Measurements from ENCODE around the gene AGER. TPM values are rescaled to one million over a fixed set of nuclear protein-coding genes. Genes with fewer than 3 reads are reported as not detected.
"Not testable (repeated sequence)": the region's sequence is repeated elsewhere in the genome, so short reads cannot be mapped to it uniquely, and the experiment has no call there.

AGER gene
- total and polyA plus RNA-seq, 9 donors: 3.7 to 17.1 (median 10.1) TPM

GRCh38 chr6:32192608-32193039, 8.6 kb upstream of the AGER start, which contains the start of gene GPSM3:
Gene GPSM3 (minus strand): TSS chr6:32192643. CDS start chr6:32192513, 130 bp downstream.
- Histone ChIP-seq H3K4me3 (ENCODE audit: low read length) (peak within 1 kb of the TSS; percentile 34), H3K9me3 (replicated peaks; ENCODE audit: control insufficient read depth, low read depth, low read length) (no peaks in the 10 kb centered on the region), H3K27ac (ENCODE audit: low read length) (peak within 1 kb of the TSS; percentile 84), H3K27me3 (ENCODE audit: control insufficient read depth, insufficient read depth, low read length) (no peaks in the 10 kb centered on the region), H3K36me3 (ENCODE audit: control insufficient read depth, insufficient read depth, low read length) (peaks cover 5% of the 10 kb centered on the region), H3K4me1 (ENCODE audit: control insufficient read depth, insufficient read depth, low read length) (peaks cover 63% of the 10 kb centered on the region)
- DNase-seq: peak; percentile 58
- WGBS (ENCODE audit: insufficient coverage): no CpG with 5 or more reads among the region's 5 CpGs

- no peaks in the 10 kb centered on the region for H3K9me3 ChIP-seq (replicated peaks; ENCODE audit: control insufficient read depth, low read depth, low read length)
- peaks cover 12% of the 10 kb centered on the region for H3K36me3 ChIP-seq (ENCODE audit: control insufficient read depth, insufficient read depth, low read length)
- peak overlapping the region; percentile 84 for H3K27ac ChIP-seq (ENCODE audit: low read length)
- 79% methylated on average over 12 of the region's 15 CpGs for WGBS (ENCODE audit: insufficient coverage)
- no peaks in the 10 kb centered on the region for H3K27me3 ChIP-seq (ENCODE audit: control insufficient read depth, insufficient read depth, low read length)
- DNase-seq: peak; percentile 22
- peak overlapping the region; percentile 34 for H3K4me3 ChIP-seq (ENCODE audit: low read length)
- H3K4me1 ChIP-seq (ENCODE audit: control insufficient read depth, insufficient read depth, low read length): peaks cover 64% of the 10 kb centered on the region
Measured at GRCh38 chr6:32191696-32192607, 7.9 kb upstream of the AGER start.

GRCh38 chr6:32190911-32191677, 7.0 kb upstream of the AGER start:
- DNase-seq: peak; percentile 39
- Histone ChIP-seq H3K9me3 (replicated peaks; ENCODE audit: control insufficient read depth, low read depth, low read length) (no peaks in the 10 kb centered on the region), H3K27ac (ENCODE audit: low read length) (peak overlapping the region; percentile 96), H3K4me1 (ENCODE audit: control insufficient read depth, insufficient read depth, low read length) (peaks cover 63% of the 10 kb centered on the region), H3K4me3 (ENCODE audit: low read length) (no peak overlapping the region), H3K36me3 (ENCODE audit: control insufficient read depth, insufficient read depth, low read length) (peaks cover 21% of the 10 kb centered on the region), H3K27me3 (ENCODE audit: control insufficient read depth, insufficient read depth, low read length) (no peaks in the 10 kb centered on the region)
- WGBS (ENCODE audit: insufficient coverage): 88% methylated on average over 4 of the region's 8 CpGs

- Histone ChIP-seq H3K27me3 (ENCODE audit: control insufficient read depth, insufficient read depth, low read length) (no peaks in the 10 kb centered on the region), H3K4me3 (ENCODE audit: low read length) (peak within 1 kb of the TSS; percentile 80), H3K4me1 (ENCODE audit: control insufficient read depth, insufficient read depth, low read length) (peaks cover 67% of the 10 kb centered on the region), H3K9me3 (replicated peaks; ENCODE audit: control insufficient read depth, low read depth, low read length) (no peaks in the 10 kb centered on the region), H3K36me3 (ENCODE audit: control insufficient read depth, insufficient read depth, low read length) (peaks cover 23% of the 10 kb centered on the region), H3K27ac (ENCODE audit: low read length) (peak within 1 kb of the TSS; percentile 96)
- peak; percentile 98 for DNase-seq
- 1% methylated on average over 8 of the region's 23 CpGs for WGBS (ENCODE audit: insufficient coverage)
Measured at GRCh38 chr6:32190054-32190851, 6.2 kb upstream of the AGER start, which contains the start of gene PBX2. Gene PBX2 (minus strand): TSS chr6:32190202. CDS start chr6:32189915, 287 bp downstream.

GRCh38 chr6:32189742-32190053, 5.6 kb upstream of the AGER start:
- peaks cover 61% of the 10 kb centered on the region for H3K4me1 ChIP-seq (ENCODE audit: control insufficient read depth, insufficient read depth, low read length)
- no peaks in the 10 kb centered on the region for H3K27me3 ChIP-seq (ENCODE audit: control insufficient read depth, insufficient read depth, low read length)
- H3K27ac ChIP-seq (ENCODE audit: low read length): peak overlapping the region; percentile 96
- no peak for DNase-seq
- H3K4me3 ChIP-seq (ENCODE audit: low read length): peak overlapping the region; percentile 80
- peaks cover 23% of the 10 kb centered on the region for H3K36me3 ChIP-seq (ENCODE audit: control insufficient read depth, insufficient read depth, low read length)
- no peaks in the 10 kb centered on the region for H3K9me3 ChIP-seq (replicated peaks; ENCODE audit: control insufficient read depth, low read depth, low read length)
- WGBS (ENCODE audit: insufficient coverage): 7% methylated on average over 8 of the region's 23 CpGs

- H3K27me3 ChIP-seq (ENCODE audit: control insufficient read depth, insufficient read depth, low read length): no peaks in the 10 kb centered on the region
- peak; percentile 48 for DNase-seq
- peak overlapping the region; percentile 96 for H3K27ac ChIP-seq (ENCODE audit: low read length)
- peak overlapping the region; percentile 80 for H3K4me3 ChIP-seq (ENCODE audit: low read length)
- H3K9me3 ChIP-seq (replicated peaks; ENCODE audit: control insufficient read depth, low read depth, low read length): no peaks in the 10 kb centered on the region
- WGBS (ENCODE audit: insufficient coverage): 3% methylated on average over 10 of the region's 10 CpGs
- peaks cover 61% of the 10 kb centered on the region for H3K4me1 ChIP-seq (ENCODE audit: control insufficient read depth, insufficient read depth, low read length)
- peaks cover 26% of the 10 kb centered on the region for H3K36me3 ChIP-seq (ENCODE audit: control insufficient read depth, insufficient read depth, low read length)
Measured at GRCh38 chr6:32189069-32189741, 5.2 kb upstream of the AGER start.

GRCh38 chr6:32188381-32189068, 4.5 kb upstream of the AGER start:
- WGBS (ENCODE audit: insufficient coverage): 4% methylated on average over 10 of the region's 13 CpGs
- peaks cover 61% of the 10 kb centered on the region for H3K4me1 ChIP-seq (ENCODE audit: control insufficient read depth, insufficient read depth, low read length)

GRCh38 chr6:32187725-32188380, 3.8 kb upstream of the AGER start:
- Histone ChIP-seq H3K36me3 (ENCODE audit: control insufficient read depth, insufficient read depth, low read length) (peaks cover 39% of the 10 kb centered on the region), H3K4me3 (ENCODE audit: low read length) (peak overlapping the region; percentile 80), H3K27ac (ENCODE audit: low read length) (peak overlapping the region; percentile 75), H3K4me1 (ENCODE audit: control insufficient read depth, insufficient read depth, low read length) (peaks cover 61% of the 10 kb centered on the region)
- not testable (repeated sequence) for H3K9me3 ChIP-seq (replicated peaks; ENCODE audit: control insufficient read depth, low read depth, low read length); H3K27me3 ChIP-seq (ENCODE audit: control insufficient read depth, insufficient read depth, low read length)
- DNase-seq: peak; percentile 22
- 75% methylated on average over 3 of the region's 18 CpGs for WGBS (ENCODE audit: insufficient coverage)

More at GRCh38 chr6:32188381-32189068, 4.5 kb upstream of the AGER start:
- peaks cover 32% of the 10 kb centered on the region for H3K36me3 ChIP-seq (ENCODE audit: control insufficient read depth, insufficient read depth, low read length)
- peak overlapping the region; percentile 96 for H3K27ac ChIP-seq (ENCODE audit: low read length)
- peak overlapping the region; percentile 80 for H3K4me3 ChIP-seq (ENCODE audit: low read length)
- H3K27me3 ChIP-seq (ENCODE audit: control insufficient read depth, insufficient read depth, low read length): no peaks in the 10 kb centered on the region
- peak; percentile 70 for DNase-seq
- no peaks in the 10 kb centered on the region for H3K9me3 ChIP-seq (replicated peaks; ENCODE audit: control insufficient read depth, low read depth, low read length)

All from muscle of leg (tissue), 11 donors.